ENCODE measurements around the gene PDE2A. TPM values are rescaled to one million over a fixed set of nuclear protein-coding genes. Genes with fewer than 3 reads are reported as not detected.

Gene PDE2A
- total RNA-seq, 5 donors from 2014 or later (not counting 1 experiment from before 2014, with no cell fraction given), result 1.1 to 6.1 (median 1.7) TPM

DNA sequence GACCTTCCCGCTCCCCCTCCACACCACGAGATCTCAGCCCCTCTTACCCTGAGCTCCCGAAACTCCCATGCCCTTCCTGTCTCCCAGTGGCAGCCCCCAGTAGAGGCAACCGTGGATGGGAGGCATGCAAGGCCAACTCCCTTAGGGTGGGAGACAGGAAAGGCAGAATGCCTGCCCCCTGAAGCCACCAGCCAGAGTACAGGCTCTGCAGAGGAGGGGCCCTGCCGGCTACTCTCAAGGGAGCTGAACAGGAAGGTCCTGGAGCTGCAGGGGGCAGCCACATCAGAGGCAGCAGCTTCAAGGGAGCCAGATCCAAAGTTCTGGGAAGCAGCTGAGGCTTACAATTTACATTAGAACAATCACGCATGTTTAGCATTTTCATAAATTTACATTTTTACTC lies 38.3 kb downstream of the PDE2A start:
- DNase-seq (no peak), ATAC-seq (replicated peaks in 1 of 4) (no peak)
- POLR2A ChIA-PET, result interaction anchor here in 1 of 2 donors (0.6 kb wide), 1 partner anchor 659 kb away, joined by 3 read pairs; no protein-coding TSS in a partner anchor
- CTCF ChIA-PET, result interaction anchor here (0.7 to 1.1 kb wide), 3 partner anchors 10 to 165 kb away, joined by 3 read pairs; no protein-coding TSS in a partner anchor
- H3K4me1 ChIP-seq (ENCODE audit: control insufficient read depth in 1 of 2, extremely low read depth in 1 of 2, insufficient read depth in 2 of 2, low read length in 2 of 2), result no peaks in the 10 kb centered on the region
- H3K9me3 ChIP-seq, result no peaks in the 10 kb centered on the region
- H3K36me3 ChIP-seq (ENCODE audit: control insufficient read depth in 2 of 2, extremely low read depth in 1 of 2, insufficient read depth in 1 of 2, low read length in 1 of 2), result no peaks in the 10 kb centered on the region
- no peak overlapping the region for H3K27ac Mint-ChIP-seq
- H3K9me3 Mint-ChIP-seq, result no peaks in the 10 kb centered on the region
- 60% methylated on average over 4 of the region's 6 CpGs for WGBS (ENCODE audit: insufficient coverage)
- no peaks in the 10 kb centered on the region for H3K4me1 Mint-ChIP-seq
- peaks cover 13 to 21% of the 10 kb centered on the region in 2 donors for H3K27me3 Mint-ChIP-seq
- peaks cover 5 to 52% of the 10 kb centered on the region in 2 experiments for H3K27me3 ChIP-seq (replicated peaks in 1 of 2; ENCODE audit: control insufficient read depth in 2 of 2, extremely low read depth in 1 of 2, insufficient read depth in 2 of 2, low read length in 1 of 2)
- no peak overlapping the region for H3K27ac ChIP-seq (ENCODE audit: low read length)
- H3K4me3 ChIP-seq (ENCODE audit: control insufficient read depth in 1 of 2, extremely low read depth in 1 of 2, low read length in 1 of 2), result no peak overlapping the region
- H3K36me3 Mint-ChIP-seq, result no peaks in the 10 kb centered on the region
- no peak overlapping the region for H3K4me3 Mint-ChIP-seq

DNA sequence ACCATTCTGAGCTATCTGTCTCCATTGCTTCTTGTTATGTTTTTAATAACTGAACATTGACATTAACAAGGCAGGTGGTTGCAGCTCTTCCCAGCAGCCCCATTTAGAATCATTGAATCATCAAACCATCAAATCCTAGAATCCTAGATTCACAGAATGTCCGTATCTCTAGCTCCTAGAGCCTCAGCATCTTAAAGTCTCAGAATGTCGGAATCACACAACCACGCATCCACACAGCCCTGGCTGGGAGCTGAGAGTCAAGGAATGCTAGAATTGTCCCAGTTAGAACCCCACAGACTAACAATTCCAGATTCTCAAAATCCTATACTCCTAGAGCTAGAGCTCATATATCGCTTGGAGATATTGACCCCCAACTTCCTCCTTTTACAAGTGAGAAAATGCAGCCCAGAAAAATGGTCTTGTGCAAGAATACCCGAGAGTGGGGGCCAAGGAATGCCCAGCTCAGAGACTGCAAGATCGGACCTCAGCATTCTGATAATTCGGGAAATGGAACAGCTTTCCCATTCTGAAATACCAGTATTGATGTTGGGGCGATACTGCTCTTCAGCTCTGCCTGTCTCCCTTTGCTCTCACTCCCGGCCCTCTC lies 38.8 kb downstream of the PDE2A start:
- POLR2A ChIA-PET, result no interaction called here
- Histone ChIP-seq H3K4me1 (ENCODE audit: control insufficient read depth in 1 of 2, extremely low read depth in 1 of 2, insufficient read depth in 2 of 2, low read length in 2 of 2) (no peaks in the 10 kb centered on the region), H3K9me3 (no peaks in the 10 kb centered on the region), H3K4me3 (ENCODE audit: control insufficient read depth in 1 of 2, extremely low read depth in 1 of 2, low read length in 1 of 2) (no peak overlapping the region), H3K27ac (ENCODE audit: low read length) (no peak overlapping the region), H3K27me3 (replicated peaks in 1 of 2; ENCODE audit: control insufficient read depth in 2 of 2, extremely low read depth in 1 of 2, insufficient read depth in 2 of 2, low read length in 1 of 2) (peaks cover 2 to 50% of the 10 kb centered on the region in 2 experiments), H3K36me3 (ENCODE audit: control insufficient read depth in 2 of 2, extremely low read depth in 1 of 2, insufficient read depth in 1 of 2, low read length in 1 of 2) (no peaks in the 10 kb centered on the region)
- no peak for DNase-seq
- no peaks in the 10 kb centered on the region for H3K9me3 Mint-ChIP-seq
- no peak overlapping the region for H3K27ac Mint-ChIP-seq
- ATAC-seq (replicated peaks in 1 of 4), result no peak
- no peak overlapping the region for H3K4me3 Mint-ChIP-seq
- CTCF ChIA-PET, result interaction anchor here in 1 of 2 donors (1.0 to 1.1 kb wide), 2 partner anchors 10 to 48 kb away, joined by 3 read pairs; no protein-coding TSS in a partner anchor
- H3K4me1 Mint-ChIP-seq, result no peaks in the 10 kb centered on the region
- 83% methylated on average over 8 of the region's 9 CpGs for WGBS (ENCODE audit: insufficient coverage)
- H3K27me3 Mint-ChIP-seq, result peaks cover 13 to 21% of the 10 kb centered on the region in 2 donors
- H3K36me3 Mint-ChIP-seq, result no peaks in the 10 kb centered on the region

DNA sequence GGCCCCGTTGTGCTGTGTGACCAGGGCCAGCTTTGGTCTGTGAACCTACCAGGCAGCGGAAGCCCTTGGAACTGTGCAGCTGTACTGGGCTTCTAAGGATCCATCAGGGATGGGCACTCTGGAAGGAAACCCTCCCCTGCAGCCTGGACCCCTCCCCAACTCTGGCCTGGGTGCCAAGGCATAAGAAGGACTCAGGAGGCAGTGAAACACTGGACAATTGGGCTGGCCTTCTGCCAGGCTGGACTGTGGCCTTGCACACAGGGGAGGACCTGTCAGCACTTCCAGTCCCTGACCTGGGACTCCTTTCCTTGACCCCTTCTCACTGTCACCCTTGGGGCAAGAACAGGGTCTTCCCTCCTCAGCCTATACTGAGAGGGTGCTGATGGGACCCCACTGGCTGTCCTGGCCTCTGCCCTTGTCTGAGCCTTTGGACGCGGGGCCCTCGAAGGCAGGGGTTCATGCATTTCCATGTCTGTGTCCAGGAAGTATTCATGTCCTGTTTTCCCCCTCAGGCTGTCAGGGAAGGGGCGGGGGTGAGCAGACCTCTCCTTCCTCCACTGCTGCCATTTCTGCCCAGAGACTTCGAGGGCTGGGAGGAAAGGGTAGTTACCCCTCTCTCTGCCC lies 39.6 kb downstream of the PDE2A start:
- H3K27ac ChIP-seq (ENCODE audit: low read length), result no peak overlapping the region
- H3K36me3 Mint-ChIP-seq, result no peaks in the 10 kb centered on the region
- H3K27me3 ChIP-seq (replicated peaks in 1 of 2; ENCODE audit: control insufficient read depth in 2 of 2, extremely low read depth in 1 of 2, insufficient read depth in 2 of 2, low read length in 1 of 2), result peaks cover 2 to 44% of the 10 kb centered on the region in 2 experiments
- ChIA-PET POLR2A (no interaction called here), CTCF (interaction anchor here in 1 of 2 donors (1.1 kb wide), 1 partner anchor 47 kb away, joined by 3 read pairs; no protein-coding TSS in a partner anchor)
- DNase-seq (no peak), ATAC-seq (replicated peaks in 1 of 4) (no peak)
- no peak overlapping the region for H3K4me3 ChIP-seq (ENCODE audit: control insufficient read depth in 1 of 2, extremely low read depth in 1 of 2, low read length in 1 of 2)
- peaks cover 20 to 24% of the 10 kb centered on the region in 2 donors for H3K27me3 Mint-ChIP-seq
- no peak overlapping the region for H3K27ac Mint-ChIP-seq
- WGBS (ENCODE audit: insufficient coverage), result 70% methylated on average over 5 of the region's 7 CpGs
- H3K4me1 Mint-ChIP-seq, result no peaks in the 10 kb centered on the region
- no peak overlapping the region for H3K4me3 Mint-ChIP-seq
- no peaks in the 10 kb centered on the region for H3K4me1 ChIP-seq (ENCODE audit: control insufficient read depth in 1 of 2, extremely low read depth in 1 of 2, insufficient read depth in 2 of 2, low read length in 2 of 2)
- H3K9me3 ChIP-seq, result no peaks in the 10 kb centered on the region
- H3K9me3 Mint-ChIP-seq, result no peaks in the 10 kb centered on the region
- no peaks in the 10 kb centered on the region for H3K36me3 ChIP-seq (ENCODE audit: control insufficient read depth in 2 of 2, extremely low read depth in 1 of 2, insufficient read depth in 1 of 2, low read length in 1 of 2)

DNA sequence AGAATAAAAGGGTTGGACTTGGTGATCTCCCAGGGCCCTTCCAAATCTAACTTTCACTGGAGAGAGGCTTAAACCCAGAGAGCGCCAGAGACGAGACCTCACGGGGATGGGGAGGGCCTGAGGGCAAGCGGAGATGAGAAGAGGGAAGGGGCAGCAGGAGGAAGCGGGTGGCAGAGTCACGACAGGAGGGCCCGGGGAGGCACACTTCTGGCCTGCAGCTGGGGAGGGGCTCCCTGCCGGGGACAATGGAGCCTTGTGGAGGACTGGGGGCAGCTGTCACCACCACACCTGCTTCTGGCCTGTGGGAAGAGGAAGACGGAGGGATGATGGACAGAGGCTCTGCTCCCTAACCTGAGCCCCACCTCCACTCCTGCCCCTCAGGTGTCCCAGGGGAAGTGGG lies 40.2 kb downstream of the PDE2A start:
- H3K36me3 Mint-ChIP-seq, result no peaks in the 10 kb centered on the region
- Histone ChIP-seq H3K4me3 (ENCODE audit: control insufficient read depth in 1 of 2, extremely low read depth in 1 of 2, low read length in 1 of 2) (no peak overlapping the region), H3K27ac (ENCODE audit: low read length) (no peak overlapping the region), H3K9me3 (no peaks in the 10 kb centered on the region), H3K4me1 (ENCODE audit: control insufficient read depth in 1 of 2, extremely low read depth in 1 of 2, insufficient read depth in 2 of 2, low read length in 2 of 2) (no peaks in the 10 kb centered on the region), H3K36me3 (ENCODE audit: control insufficient read depth in 2 of 2, extremely low read depth in 1 of 2, insufficient read depth in 1 of 2, low read length in 1 of 2) (no peaks in the 10 kb centered on the region), H3K27me3 (replicated peaks in 1 of 2; ENCODE audit: control insufficient read depth in 2 of 2, extremely low read depth in 1 of 2, insufficient read depth in 2 of 2, low read length in 1 of 2) (peaks cover 2 to 44% of the 10 kb centered on the region in 2 experiments)
- DNase-seq, result no peak
- H3K9me3 Mint-ChIP-seq, result no peaks in the 10 kb centered on the region
- no peak overlapping the region for H3K27ac Mint-ChIP-seq
- POLR2A ChIA-PET, result no interaction called here
- H3K4me3 Mint-ChIP-seq, result no peak overlapping the region
- no peak for ATAC-seq (replicated peaks in 1 of 4)
- 91% methylated on average over 6 of the region's 9 CpGs for whole genome bisulfite sequencing (ENCODE audit: insufficient coverage)
- no peaks in the 10 kb centered on the region for H3K4me1 Mint-ChIP-seq
- CTCF ChIA-PET, result no interaction called here
- H3K27me3 Mint-ChIP-seq, result peaks cover 20 to 24% of the 10 kb centered on the region in 2 donors

DNA sequence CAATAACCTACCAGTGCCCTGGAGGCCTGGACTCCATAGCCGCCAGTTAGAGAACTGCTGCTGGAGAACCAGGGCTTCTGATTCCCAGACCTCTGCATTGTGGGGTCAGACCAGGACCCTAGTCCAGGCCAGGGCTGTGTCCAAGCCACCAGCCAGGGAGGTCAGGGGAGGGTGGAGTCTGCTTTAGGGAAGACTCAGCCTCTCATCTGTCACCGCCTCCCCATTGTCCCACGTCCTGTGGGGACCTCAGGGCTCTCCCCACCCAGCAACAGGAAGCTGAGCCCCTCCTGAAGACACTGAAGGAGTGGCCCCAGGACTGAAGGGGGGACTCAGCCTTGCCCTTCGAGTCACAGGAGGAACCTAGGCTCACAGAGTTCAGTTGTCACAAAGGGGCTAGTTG lies 41.2 kb downstream of the PDE2A start:
- Histone ChIP-seq H3K4me3 (ENCODE audit: control insufficient read depth in 1 of 2, extremely low read depth in 1 of 2, low read length in 1 of 2) (no peak overlapping the region), H3K36me3 (ENCODE audit: control insufficient read depth in 2 of 2, extremely low read depth in 1 of 2, insufficient read depth in 1 of 2, low read length in 1 of 2) (no peaks in the 10 kb centered on the region), H3K4me1 (ENCODE audit: control insufficient read depth in 1 of 2, extremely low read depth in 1 of 2, insufficient read depth in 2 of 2, low read length in 2 of 2) (no peaks in the 10 kb centered on the region), H3K27me3 (replicated peaks in 1 of 2; ENCODE audit: control insufficient read depth in 2 of 2, extremely low read depth in 1 of 2, insufficient read depth in 2 of 2, low read length in 1 of 2) (peaks cover 0 to 38% of the 10 kb centered on the region in 2 experiments), H3K27ac (ENCODE audit: low read length) (no peak overlapping the region), H3K9me3 (no peaks in the 10 kb centered on the region)
- Mint-ChIP-seq H3K9me3 (no peaks in the 10 kb centered on the region), H3K27ac (no peak overlapping the region), H3K36me3 (no peaks in the 10 kb centered on the region), H3K4me3 (no peak overlapping the region), H3K4me1 (no peaks in the 10 kb centered on the region), H3K27me3 (peaks cover 20 to 22% of the 10 kb centered on the region in 2 donors)
- no peak for ATAC-seq (replicated peaks in 1 of 4)
- no peak for DNase-seq
- ChIA-PET CTCF (no interaction called here), POLR2A (interaction anchor here in 1 of 2 donors (0.6 kb wide), 1 partner anchor 38 kb away, joined by 3 read pairs; no protein-coding TSS in a partner anchor)
- 56% methylated on average over 2 of the region's 4 CpGs for WGBS (ENCODE audit: insufficient coverage)

DNA sequence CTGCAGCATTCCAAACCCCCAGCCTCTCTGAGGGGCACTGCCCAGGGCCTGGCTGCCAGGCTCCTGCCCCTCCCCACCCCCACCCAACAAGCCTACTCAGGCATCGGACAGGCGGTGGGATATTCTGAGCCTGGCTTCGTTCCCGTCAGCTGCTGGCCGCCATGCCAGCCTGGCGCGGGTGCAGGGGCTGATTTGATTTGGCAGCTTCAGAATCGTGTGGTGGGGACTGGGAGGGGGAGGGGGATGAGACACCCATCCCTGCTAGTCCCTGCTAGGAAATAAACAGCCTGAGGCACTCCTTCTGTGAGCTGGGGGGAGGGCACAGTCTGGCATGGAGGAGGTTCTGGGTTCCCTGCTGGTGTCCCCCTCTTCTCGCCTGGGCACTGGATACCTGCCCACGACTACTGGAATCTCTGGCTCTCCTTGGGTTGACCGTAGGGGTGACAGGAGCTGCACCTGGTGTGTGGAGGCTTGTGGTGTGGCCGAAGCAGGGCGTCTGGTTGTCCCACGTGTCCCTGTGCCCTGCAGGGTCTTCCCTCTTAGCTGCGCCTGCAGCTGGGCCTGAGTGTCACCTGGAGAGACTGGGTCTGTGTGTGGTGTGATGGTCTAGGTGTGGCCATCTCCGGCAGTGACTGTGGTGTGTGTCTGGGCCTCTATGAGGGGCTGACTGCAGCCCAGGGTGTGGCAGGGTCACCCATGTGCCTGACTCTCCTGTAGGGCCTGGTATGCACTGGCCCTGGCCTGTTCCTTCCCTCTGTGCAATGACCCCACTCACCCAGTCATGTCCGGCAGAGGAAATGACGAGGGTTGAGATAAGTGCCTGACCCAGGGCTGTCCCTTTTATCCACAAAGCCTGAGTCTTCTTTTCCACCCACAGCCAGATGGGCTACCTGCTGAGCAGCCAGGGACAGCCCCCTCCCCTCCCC lies 42.2 kb downstream of the PDE2A start:
- CTCF ChIA-PET, result no interaction called here
- Mint-ChIP-seq H3K9me3 (no peaks in the 10 kb centered on the region), H3K36me3 (no peaks in the 10 kb centered on the region), H3K27ac (no peak overlapping the region), H3K4me3 (no peak overlapping the region), H3K4me1 (no peaks in the 10 kb centered on the region), H3K27me3 (peaks cover 14 to 15% of the 10 kb centered on the region in 2 donors)
- H3K9me3 ChIP-seq, result no peaks in the 10 kb centered on the region
- H3K4me3 ChIP-seq (ENCODE audit: control insufficient read depth in 1 of 2, extremely low read depth in 1 of 2, low read length in 1 of 2), result no peak overlapping the region
- H3K36me3 ChIP-seq (ENCODE audit: control insufficient read depth in 2 of 2, extremely low read depth in 1 of 2, insufficient read depth in 1 of 2, low read length in 1 of 2), result no peaks in the 10 kb centered on the region
- 81% methylated on average over 13 of the region's 18 CpGs for WGBS (ENCODE audit: insufficient coverage)
- ATAC-seq (replicated peaks in 1 of 4), result no peak
- no peaks in the 10 kb centered on the region for H3K4me1 ChIP-seq (ENCODE audit: control insufficient read depth in 1 of 2, extremely low read depth in 1 of 2, insufficient read depth in 2 of 2, low read length in 2 of 2)
- no peak for DNase-seq
- H3K27ac ChIP-seq (ENCODE audit: low read length), result no peak overlapping the region
- peaks cover 0 to 34% of the 10 kb centered on the region in 2 experiments for H3K27me3 ChIP-seq (replicated peaks in 1 of 2; ENCODE audit: control insufficient read depth in 2 of 2, extremely low read depth in 1 of 2, insufficient read depth in 2 of 2, low read length in 1 of 2)
- POLR2A ChIA-PET, result no interaction called here
